22Rv1 (cell line): Measurements from ENCODE around the gene ATXN10.

Experiments
- ZFX ChIP-seq: fragments of 450-650 bp; IDR thresholded peaks from 2 replicates; pipeline ENCODE4 v1.6.1; 2017; ENCODE audit warnings: antibody characterized with exemption, borderline replicate concordance
- TF ChIP-seq, protein P1 (sequence below): fragments of 450-650 bp; IDR thresholded peaks from 2 replicates; pipeline ENCODE4 v1.5.1; 2017; ENCODE audit warnings: mild to moderate bottlenecking

DNA sequence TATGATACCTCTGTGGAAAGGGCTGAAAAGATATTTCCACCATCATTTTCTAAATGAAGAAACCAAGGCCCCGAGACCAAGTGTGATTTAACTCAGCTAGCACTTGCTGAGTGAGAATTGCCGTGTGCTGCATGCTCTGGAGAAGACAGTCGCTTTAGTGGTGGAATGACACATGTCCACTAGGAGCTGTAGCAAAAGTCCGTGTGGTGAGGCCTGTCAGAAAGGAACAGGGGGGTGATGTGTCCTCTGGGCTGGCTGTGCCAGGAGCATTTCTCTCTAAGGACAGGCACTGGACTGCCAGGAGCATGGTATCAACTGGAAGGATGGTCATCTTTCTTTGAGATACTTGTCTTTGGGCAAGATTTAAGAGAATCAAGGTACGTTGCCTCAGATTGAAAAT is 72.8 kb downstream of the ATXN10 start:
- TF ChIP-seq, protein P1, sequence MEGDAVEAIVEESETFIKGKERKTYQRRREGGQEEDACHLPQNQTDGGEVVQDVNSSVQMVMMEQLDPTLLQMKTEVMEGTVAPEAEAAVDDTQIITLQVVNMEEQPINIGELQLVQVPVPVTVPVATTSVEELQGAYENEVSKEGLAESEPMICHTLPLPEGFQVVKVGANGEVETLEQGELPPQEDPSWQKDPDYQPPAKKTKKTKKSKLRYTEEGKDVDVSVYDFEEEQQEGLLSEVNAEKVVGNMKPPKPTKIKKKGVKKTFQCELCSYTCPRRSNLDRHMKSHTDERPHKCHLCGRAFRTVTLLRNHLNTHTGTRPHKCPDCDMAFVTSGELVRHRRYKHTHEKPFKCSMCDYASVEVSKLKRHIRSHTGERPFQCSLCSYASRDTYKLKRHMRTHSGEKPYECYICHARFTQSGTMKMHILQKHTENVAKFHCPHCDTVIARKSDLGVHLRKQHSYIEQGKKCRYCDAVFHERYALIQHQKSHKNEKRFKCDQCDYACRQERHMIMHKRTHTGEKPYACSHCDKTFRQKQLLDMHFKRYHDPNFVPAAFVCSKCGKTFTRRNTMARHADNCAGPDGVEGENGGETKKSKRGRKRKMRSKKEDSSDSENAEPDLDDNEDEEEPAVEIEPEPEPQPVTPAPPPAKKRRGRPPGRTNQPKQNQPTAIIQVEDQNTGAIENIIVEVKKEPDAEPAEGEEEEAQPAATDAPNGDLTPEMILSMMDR: no peak
- TF ChIP-seq ZFX: no peak
